Subcutaneous abdominal adipose tissue (tissue), 5 donors: ENCODE data around the gene IL1B.
"Not testable (repeated sequence)": the region's sequence is repeated elsewhere in the genome, so short reads cannot be mapped to it uniquely, and the experiment has no call there.

Experiments
- H3K27ac ChIP-seq: one replicate; pipeline ENCODE4 v1.7.0; 2013; ENCODE audit warnings: low read depth, mild to moderate bottlenecking, inconsistent platforms, low read length, moderate library complexity
- H3K27me3 ChIP-seq, 5 donors: one replicate each; pipeline ENCODE4 v1.7.0; 2013; ENCODE audit warnings: low read length in 5 of 5, inconsistent platforms in 1 of 5; ENCODE audit not compliant: control insufficient read depth in 5 of 5, insufficient read depth in 4 of 5
- H3K36me3 ChIP-seq, 5 donors: one replicate each; pipeline ENCODE4 v1.7.0; 2013; ENCODE audit warnings: low read length in 5 of 5; ENCODE audit not compliant: control insufficient read depth in 5 of 5, insufficient read depth in 5 of 5
- H3K4me1 ChIP-seq, 5 donors: one replicate each; pipeline ENCODE4 v1.7.0; 2013; ENCODE audit warnings: low read length in 5 of 5, mild to moderate bottlenecking in 3 of 5, moderate library complexity in 1 of 5; ENCODE audit not compliant: control insufficient read depth in 5 of 5, insufficient read depth in 5 of 5
- H3K4me3 ChIP-seq, 5 donors: one replicate each; pipeline ENCODE4 v1.7.0; 2013; ENCODE audit warnings: low read length in 5 of 5, low read depth in 1 of 5
- H3K9ac ChIP-seq, 5 donors: one replicate each; pipeline ENCODE4 v1.7.0; 2013; ENCODE audit warnings: low read length in 5 of 5, mild to moderate bottlenecking in 4 of 5, moderate library complexity in 3 of 5
- H3K9me3 ChIP-seq, 5 donors: one replicate each; pipeline ENCODE4 v1.7.0; 2013; ENCODE audit warnings: low read length in 5 of 5; ENCODE audit not compliant: control insufficient read depth in 5 of 5
- donor health status: healthy.
- donor health status: healthy.
- donor health status: healthy.
- donor health status: healthy.
- donor health status: healthy.

Gene IL1B

DNA sequence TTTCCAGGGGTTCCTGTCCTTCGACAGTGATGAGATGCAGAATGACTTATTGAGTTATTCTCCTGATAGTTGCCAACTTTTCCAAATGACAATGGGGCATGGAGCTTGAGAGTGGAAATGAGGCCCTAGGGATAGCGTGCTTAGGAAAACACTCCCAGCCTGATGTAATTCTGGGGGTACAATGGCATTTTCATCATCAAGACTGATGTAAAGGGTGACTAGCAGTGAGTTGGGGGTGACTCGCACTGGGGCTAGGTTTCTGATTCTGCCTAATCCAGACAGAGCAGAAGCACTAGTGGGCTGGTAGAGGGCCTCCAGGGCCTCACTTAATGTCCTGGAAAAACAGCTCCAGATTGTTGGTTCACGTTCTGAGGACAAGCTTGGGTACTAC, 40.4 kb upstream of the IL1B start:
- Histone ChIP-seq H3K4me3 (no peak overlapping the region), H3K9ac (no peak overlapping the region), H3K9me3 (no peaks in the 10 kb centered on the region), H3K4me1 (peaks cover 0 to 17% (median 14%) of the 10 kb centered on the region in 5 donors), H3K36me3 (no peaks in the 10 kb centered on the region), H3K27ac (no peak overlapping the region), H3K27me3 (no peaks in the 10 kb centered on the region)

DNA sequence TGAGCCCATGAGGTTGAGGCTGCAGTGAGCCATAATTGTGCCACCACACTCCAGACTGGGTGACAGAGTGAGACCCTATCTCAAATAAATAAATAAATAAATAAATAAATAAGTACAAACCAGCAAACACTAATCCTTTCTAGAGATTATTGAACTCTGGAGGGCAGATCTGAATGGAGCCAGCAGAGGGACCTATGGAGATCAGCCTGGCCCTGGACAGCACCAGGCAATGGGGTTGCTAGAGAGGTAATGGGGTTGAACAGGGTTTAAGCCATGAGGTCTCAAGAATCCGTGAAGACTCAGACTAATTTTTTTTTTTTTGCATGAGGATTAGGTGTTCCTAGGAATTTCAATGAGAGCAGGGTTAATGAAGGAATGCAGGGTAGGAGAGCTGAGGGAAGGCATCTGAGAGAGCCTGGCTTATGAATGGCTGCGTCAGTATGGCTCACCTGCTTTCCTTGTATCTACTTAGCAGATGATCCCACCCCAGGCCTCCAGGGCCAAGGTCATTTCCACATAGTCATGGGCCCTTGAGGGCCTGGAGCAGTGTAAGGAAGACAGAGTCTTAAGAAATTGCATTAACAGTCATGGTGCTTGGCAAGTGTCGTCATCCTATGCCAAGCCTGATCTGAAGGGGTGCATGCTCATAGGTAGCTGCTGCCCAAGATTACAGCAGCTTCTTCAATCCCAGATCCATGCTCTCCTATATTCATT, 39.8 kb upstream of the IL1B start:
- Histone ChIP-seq H3K36me3 (no peaks in the 10 kb centered on the region), H3K4me1 (peaks cover 0 to 16% (median 12%) of the 10 kb centered on the region in 5 donors), H3K27ac (no peak overlapping the region), H3K9ac (no peak overlapping the region), H3K27me3 (peaks cover 0 to under 1% (median 0%) of the 10 kb centered on the region in 5 donors), H3K9me3 (no peaks in the 10 kb centered on the region), H3K4me3 (no peak overlapping the region)

DNA sequence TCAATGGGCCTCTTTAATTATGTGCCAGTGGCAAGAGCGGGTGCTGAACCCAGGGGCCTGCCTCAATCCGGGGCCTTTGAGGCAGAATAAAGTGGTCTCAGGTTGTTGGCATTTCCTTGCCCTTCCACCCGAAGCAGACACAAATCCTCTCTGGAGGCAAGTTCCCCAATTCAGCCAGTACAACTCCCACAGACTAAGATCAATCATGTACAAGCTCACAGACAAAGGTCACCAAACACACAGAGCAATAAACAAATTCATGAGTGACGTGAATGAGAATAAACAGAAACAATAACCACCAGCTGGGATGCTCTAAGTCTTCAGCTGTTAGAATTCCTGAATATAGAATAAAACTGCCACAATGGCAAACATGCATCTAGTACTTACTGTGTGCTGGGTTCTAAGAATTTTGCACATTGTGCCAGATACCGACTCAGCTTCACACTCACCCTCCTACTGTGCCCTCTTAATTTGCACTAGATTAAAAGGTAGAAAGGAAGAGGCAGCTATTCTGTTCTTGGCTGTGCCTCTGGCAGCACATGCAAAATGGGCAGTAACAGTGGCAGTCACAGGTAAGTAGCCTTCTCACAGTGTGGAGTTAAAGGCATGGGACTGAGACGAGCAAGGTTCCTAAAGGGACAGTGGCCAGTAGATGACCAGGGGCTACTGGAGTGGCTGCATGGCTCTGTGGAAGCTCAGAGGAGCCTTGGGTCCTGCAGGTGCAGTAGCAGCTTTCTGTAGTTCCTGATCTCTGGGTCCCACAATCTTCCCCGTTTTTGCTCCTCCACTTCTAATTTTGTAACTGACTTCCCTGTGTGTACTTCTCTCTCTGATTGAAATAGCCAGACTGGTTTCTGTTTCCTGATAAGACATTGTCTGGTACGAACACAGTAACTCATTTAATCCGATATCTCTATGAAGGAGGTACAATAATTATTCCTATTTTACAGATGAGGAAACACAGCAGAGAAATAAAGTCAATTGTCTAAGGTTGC, 34.6 kb upstream of the IL1B start:
- no peak overlapping the region for H3K9ac ChIP-seq
- H3K27me3 ChIP-seq: peaks cover 0 to 8% (median 0%) of the 10 kb centered on the region in 5 donors
- H3K27ac ChIP-seq: no peak overlapping the region
- no peak overlapping the region for H3K4me3 ChIP-seq
- peaks cover 0 to 19% (median 3%) of the 10 kb centered on the region in 5 donors for H3K4me1 ChIP-seq
- peaks cover 0 to 3% (median 0%) of the 10 kb centered on the region in 5 donors for H3K9me3 ChIP-seq
- no peaks in the 10 kb centered on the region for H3K36me3 ChIP-seq

DNA sequence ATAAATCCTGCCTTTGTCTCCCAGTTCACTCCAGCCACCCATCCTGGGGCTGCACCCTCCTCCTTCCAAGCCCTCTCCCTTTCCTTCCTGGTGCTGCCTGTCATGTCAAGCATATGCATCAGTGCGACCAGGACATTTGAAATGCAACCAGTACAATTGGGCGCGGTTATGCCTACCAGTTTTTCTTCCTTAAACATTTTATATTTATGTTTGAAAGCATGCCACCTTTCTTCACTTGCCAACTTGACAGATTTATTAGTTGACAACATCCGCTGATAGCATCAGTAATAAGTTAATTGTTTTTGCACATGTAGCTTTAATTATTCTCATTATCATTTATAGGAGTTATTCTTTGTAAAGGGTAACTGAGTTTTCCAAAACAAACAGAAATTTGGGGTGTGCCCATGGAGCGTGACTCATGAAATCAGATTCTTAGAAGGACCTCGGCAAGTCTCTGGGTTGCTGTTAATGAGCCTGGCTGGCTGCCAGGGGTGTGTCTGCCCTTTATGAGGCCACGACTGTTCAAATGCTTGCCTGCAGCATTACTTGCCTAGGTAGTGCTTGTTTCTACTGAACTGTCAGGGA, 32.8 kb upstream of the IL1B start:
- H3K27ac ChIP-seq: no peak overlapping the region
- no peak overlapping the region for H3K9ac ChIP-seq
- H3K4me1 ChIP-seq: peaks cover 0 to 19% (median 3%) of the 10 kb centered on the region in 5 donors

DNA sequence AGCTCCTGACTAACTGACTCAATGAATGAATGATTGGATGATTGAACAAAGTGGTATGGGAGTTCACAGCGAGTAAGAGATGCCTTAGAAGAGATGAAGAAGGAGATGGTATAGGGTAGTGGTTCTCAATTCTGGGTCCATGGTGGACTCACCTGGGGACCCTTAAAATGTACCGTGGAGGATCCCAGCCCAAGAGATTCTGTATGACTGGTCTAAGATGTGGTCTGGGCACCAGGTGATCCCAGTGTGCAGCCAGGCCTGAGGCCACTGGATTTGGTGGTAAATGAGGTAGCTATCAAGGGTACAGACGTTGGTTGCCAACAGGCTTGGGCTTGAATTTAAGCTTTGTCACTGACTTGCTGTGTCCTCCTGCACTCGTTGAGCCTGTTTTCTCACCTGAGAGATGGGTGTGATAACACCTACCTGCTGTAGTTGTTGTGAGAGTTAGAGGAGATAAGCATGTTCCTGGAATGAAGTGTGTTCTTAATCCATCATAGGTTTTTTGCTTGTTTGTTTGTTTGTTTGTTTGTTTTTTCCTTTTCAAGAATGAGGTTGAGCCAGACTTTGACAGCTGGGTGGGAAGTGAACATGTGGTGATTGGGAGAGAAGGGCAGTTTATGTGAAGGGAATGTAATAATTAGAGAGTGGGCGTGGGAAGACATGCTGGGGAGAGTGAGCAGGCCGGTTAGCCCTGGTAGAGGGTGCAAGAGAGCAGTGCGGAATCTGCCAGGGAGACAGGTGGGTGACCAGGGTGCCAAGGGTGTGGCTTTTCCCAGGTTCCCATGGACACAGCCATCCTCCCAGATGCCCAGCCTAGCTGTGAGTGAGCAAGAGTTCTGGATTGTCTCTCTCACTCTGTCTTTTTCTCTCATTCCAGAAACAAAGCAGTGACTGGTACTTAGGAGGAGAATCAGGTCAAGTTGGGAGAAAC, 31.4 kb upstream of the IL1B start:
- Histone ChIP-seq H3K4me1 (peaks cover 0 to 19% (median 3%) of the 10 kb centered on the region in 5 donors), H3K27ac (no peak overlapping the region), H3K27me3 (peaks cover 0 to 8% (median 0%) of the 10 kb centered on the region in 5 donors), H3K9ac (no peak overlapping the region), H3K4me3 (no peak overlapping the region), H3K36me3 (no peaks in the 10 kb centered on the region), H3K9me3 (peaks cover 0 to 3% (median 0%) of the 10 kb centered on the region in 5 donors)

More for the DNA sequence above, 32.8 kb upstream of the IL1B start:
- peaks cover 0 to 3% (median 0%) of the 10 kb centered on the region in 5 donors for H3K9me3 ChIP-seq
- no peaks in the 10 kb centered on the region for H3K36me3 ChIP-seq
- peaks cover 0 to 8% (median 0%) of the 10 kb centered on the region in 5 donors for H3K27me3 ChIP-seq
- no peak overlapping the region for H3K4me3 ChIP-seq

DNA sequence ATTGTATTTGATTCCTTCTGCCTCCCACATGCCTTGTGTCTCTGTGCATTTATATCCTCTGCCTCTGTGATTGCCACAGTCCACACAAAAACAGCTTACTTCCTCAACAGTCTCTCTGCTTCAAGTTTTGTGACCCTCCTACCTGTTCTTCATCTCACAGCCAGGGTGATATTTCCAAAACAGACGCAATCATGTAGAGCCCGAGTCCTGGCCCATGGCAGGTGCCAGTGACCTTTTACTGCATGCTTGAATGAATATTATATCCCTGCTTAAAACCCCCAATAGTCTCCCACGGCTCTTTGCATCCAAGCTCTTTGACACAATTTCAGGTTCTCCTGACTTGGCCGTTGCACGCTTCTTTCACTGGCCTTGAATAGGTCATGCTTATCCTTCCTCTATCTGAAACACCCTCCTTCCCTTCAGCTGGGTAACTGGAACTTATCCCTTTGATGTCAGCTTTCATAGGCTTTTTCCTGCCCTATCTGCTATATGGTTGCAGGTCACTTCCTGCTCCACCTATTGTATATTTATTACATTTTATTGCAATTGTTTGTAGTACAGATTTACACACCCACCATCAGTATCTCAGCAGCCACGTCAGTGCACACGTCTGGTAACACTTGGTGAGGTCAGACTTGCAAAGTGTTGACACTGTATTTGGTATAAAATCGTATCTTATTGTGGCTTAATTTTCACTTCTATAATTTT, 29.7 kb upstream of the IL1B start:
- Histone ChIP-seq H3K4me1 (peaks cover 0 to 19% (median 2%) of the 10 kb centered on the region in 5 donors), H3K9ac (no peak overlapping the region), H3K9me3 (peaks cover 0 to 3% (median 2%) of the 10 kb centered on the region in 5 donors), H3K27me3 (peaks cover 0 to 8% (median 0%) of the 10 kb centered on the region in 5 donors), H3K4me3 (no peak overlapping the region), H3K36me3 (no peaks in the 10 kb centered on the region), H3K27ac (no peak overlapping the region)

DNA sequence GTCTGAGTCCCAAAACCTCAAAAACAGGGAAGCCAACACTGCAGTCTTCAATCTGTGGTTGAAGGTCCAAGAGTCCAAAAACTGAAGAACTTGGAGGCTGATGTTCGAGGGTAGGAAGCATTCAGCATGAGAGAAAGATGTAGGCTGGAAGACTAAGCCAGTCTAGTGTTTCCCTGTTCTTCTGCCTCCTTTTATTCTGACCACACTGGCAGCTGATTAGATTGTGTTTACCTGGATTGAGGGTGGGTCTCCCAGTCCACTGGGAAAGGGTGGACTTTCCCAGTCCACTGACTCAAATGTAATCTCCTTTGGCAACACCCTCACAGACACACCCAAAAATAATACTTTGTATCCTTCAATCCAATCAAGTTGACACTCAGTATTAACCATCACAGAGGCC, 27.5 kb upstream of the IL1B start:
- Histone ChIP-seq H3K9ac (no peak overlapping the region), H3K36me3 (no peaks in the 10 kb centered on the region), H3K9me3 (peaks cover 3 to 8% (median 7%) of the 10 kb centered on the region in 5 donors), H3K4me1 (peaks cover 0 to 4% (median 0%) of the 10 kb centered on the region in 5 donors), H3K27me3 (peaks cover 0 to 8% (median 0%) of the 10 kb centered on the region in 5 donors), H3K4me3 (no peak overlapping the region), H3K27ac (no peak overlapping the region)

DNA sequence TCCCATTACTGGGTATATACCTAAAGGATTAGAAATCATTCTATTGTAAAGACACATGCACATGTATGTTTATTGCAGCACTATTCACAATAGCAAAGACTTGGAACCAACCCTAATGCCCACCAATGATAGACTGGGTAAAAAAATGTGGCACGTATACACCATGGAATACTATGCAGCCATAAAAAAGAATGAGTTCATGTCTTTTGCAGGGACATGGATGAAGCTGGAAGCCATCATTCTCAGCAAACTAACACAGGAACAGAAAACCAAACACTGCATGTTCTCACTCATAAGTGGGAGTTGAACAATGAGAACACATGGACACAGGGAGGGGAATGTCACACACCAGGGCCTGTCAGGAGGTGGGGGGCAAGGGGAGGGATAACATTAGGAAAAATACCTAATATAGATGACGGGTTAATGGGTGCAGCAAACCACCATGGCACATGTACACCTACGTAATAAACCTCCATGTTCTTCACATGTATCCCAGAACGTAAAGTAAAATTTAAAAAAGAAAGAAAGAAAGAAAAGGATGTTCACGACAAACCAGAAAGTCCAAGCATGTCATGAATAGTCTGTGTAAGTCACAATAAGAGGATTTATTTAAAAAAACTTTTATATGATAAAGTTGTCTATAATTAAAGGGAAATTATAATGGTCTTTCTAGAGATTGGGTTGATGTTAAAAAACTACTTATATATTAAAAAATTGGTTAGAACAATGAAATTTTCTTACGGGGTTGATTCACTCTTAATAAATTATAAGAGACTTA, 23.0 kb upstream of the IL1B start:
- H3K27me3 ChIP-seq, H3K4me3 ChIP-seq, H3K9me3 ChIP-seq, H3K36me3 ChIP-seq, H3K9ac ChIP-seq, H3K27ac ChIP-seq, H3K4me1 ChIP-seq: not testable (repeated sequence)
